Osteoblast (primary cell): ENCODE results near the gene TTBK1. TPM values are rescaled to one million over a fixed set of nuclear protein-coding genes. Genes with fewer than 3 reads are reported as not detected.

Source experiments
- DNase-seq: peaks from one replicate; pipeline ENCODE4 v3.0.0; 2011; ENCODE audit warnings: low spot score, mixed read lengths; ENCODE audit not compliant: insufficient read length; ENCODE audit errors: missing footprints
- H2AFZ ChIP-seq: 2 replicates; pipeline ENCODE4 v1.6.0; 2011; ENCODE audit warnings: mild to moderate bottlenecking, low read length
- H3K27ac ChIP-seq: 2 replicates; pipeline ENCODE4 v1.5.1; 2011; ENCODE audit warnings: mild to moderate bottlenecking, low read depth, low read length, moderate library complexity
- H3K27me3 ChIP-seq: 2 replicates; pipeline ENCODE4 v1.6.0; 2012; ENCODE audit warnings: mild to moderate bottlenecking, control low read depth, inconsistent platforms, low read length, moderate library complexity; ENCODE audit not compliant: insufficient read depth
- H3K36me3 ChIP-seq: 2 replicates; pipeline ENCODE4 v1.5.1; 2011; ENCODE audit warnings: mild to moderate bottlenecking, low read length, control low read depth, moderate library complexity; ENCODE audit not compliant: insufficient read depth
- H3K4me1 ChIP-seq: 2 replicates; pipeline ENCODE4 v1.5.1; 2011; ENCODE audit warnings: mild to moderate bottlenecking, low read length, control low read depth, moderate library complexity; ENCODE audit not compliant: insufficient read depth
- H3K4me2 ChIP-seq: 2 replicates; pipeline ENCODE4 v1.6.0; 2011; ENCODE audit warnings: mild to moderate bottlenecking, low read length; ENCODE audit not compliant: insufficient read depth
- H3K4me3 ChIP-seq: fragments of 200-600 bp; sonication (generic); 3 replicates; pipeline ENCODE4 v1.5.1; 2012; ENCODE audit warnings: mild to moderate bottlenecking, low read length, inconsistent platforms; ENCODE audit not compliant: insufficient read depth
- H3K79me2 ChIP-seq: 2 replicates; pipeline ENCODE4 v1.6.0; 2012; ENCODE audit warnings: mild to moderate bottlenecking, low read length, control low read depth, inconsistent platforms; ENCODE audit not compliant: insufficient read depth
- H3K9me3 ChIP-seq: 2 replicates; pipeline ENCODE4 v1.5.1; 2011; ENCODE audit warnings: low read depth, low read length, control low read depth
- H4K20me1 ChIP-seq: 2 replicates; pipeline ENCODE4 v1.6.0; 2012; ENCODE audit warnings: mild to moderate bottlenecking, low read length, control low read depth; ENCODE audit not compliant: insufficient read depth
- total RNA-seq: library from RNA; depleted of rRNA; stranded (reverse); fragments of >200 nt; gene quantifications from 2 replicates; pipeline ENCODE4 v1.2.3, GENCODE V29; 2012
- TF ChIP-seq, protein P1 (sequence below): IDR thresholded peaks from 2 replicates; pipeline ENCODE4 v1.5.1; 2011; ENCODE audit warnings: mild to moderate bottlenecking, low read depth, low read length, moderate library complexity; ENCODE audit errors: extremely low read depth

TTBK1 gene
- total RNA-seq, 1 donor: under 0.01 TPM

DNA sequence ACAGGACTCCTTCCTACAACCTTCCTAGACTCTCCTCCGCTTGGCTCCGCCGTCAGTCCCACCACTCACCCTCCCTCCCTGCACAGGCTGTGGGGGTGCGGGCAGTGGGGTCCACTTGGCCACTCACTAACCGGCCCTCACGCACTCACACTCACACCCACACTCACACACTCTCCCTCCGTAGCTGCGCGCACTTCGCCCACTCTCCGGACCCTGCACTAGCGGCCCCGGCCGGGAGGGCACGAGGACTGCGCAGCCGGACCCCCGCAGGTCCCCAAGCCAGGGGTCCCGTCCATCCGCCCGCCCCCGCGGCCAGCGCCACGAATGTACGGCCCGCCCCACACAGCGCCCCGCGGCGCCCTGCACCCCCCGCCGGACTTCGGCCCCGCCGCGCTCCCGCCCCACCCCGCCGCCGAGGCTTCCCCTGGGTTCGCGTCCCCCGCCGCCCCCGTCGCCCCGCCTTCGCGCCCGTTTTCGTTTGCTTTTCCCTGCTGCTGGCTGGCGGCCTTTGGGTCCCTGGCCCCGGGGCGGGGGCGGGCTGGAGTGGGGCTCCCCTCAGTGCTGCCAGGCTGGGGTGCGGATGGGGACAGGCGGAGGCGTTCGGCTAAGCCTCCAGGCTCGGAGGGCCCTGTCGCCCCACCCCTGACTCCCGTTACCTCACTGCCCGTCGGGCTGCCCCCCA, 31.8 kb downstream of the TTBK1 start:
- TF ChIP-seq, protein P1, sequence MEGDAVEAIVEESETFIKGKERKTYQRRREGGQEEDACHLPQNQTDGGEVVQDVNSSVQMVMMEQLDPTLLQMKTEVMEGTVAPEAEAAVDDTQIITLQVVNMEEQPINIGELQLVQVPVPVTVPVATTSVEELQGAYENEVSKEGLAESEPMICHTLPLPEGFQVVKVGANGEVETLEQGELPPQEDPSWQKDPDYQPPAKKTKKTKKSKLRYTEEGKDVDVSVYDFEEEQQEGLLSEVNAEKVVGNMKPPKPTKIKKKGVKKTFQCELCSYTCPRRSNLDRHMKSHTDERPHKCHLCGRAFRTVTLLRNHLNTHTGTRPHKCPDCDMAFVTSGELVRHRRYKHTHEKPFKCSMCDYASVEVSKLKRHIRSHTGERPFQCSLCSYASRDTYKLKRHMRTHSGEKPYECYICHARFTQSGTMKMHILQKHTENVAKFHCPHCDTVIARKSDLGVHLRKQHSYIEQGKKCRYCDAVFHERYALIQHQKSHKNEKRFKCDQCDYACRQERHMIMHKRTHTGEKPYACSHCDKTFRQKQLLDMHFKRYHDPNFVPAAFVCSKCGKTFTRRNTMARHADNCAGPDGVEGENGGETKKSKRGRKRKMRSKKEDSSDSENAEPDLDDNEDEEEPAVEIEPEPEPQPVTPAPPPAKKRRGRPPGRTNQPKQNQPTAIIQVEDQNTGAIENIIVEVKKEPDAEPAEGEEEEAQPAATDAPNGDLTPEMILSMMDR: no peak
- Histone ChIP-seq H3K36me3 (no peaks in the 10 kb centered on the region), H3K4me3 (peak overlapping the region; percentile 60), H2AFZ (peak overlapping the region; percentile 29), H3K27me3 (peaks cover 19% of the 10 kb centered on the region), H4K20me1 (no peaks in the 10 kb centered on the region), H3K27ac (no peak overlapping the region), H3K79me2 (no peaks in the 10 kb centered on the region), H3K9me3 (no peaks in the 10 kb centered on the region), H3K4me1 (peaks cover 17% of the 10 kb centered on the region), H3K4me2 (peak overlapping the region; percentile 68)
- DNase-seq: peak; percentile 96

DNA sequence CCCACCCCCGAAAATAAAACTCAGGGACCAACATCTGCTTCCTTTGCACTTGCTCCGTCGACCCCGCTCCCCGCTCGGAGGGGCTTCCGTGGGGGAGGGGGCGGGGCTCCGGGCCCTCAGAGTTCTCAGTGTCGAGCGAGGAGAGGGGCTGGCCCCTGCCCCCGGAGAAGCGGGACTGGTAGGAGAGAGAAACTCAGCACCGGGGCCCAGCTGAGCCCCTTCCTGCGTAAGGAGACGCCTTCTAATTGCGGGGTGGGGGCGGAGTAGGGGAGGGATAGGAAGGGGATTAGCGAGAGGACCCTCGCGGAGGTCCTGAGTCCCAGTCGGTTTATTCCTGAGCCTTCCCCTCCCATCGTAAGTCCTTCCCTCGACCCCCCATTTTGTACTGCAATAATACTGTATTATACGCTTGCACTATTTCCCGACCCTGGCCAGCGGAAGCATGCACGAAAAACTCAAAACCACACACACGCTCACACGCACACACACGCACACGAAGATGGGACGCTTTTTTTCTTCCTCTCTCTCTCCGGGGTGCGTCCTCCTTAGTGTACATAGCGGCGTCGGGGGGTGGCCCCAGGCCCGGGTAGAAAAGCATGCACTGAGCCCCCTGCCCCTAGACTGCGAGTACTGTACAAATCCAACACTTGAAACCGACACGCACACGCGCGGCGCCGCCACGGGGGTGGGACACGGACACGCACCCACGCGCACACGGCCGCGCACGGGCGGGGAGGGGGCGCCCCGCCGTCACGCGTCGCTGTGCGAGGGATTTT, 32.7 kb downstream of the TTBK1 start:
- Histone ChIP-seq H4K20me1 (no peaks in the 10 kb centered on the region), H3K9me3 (no peaks in the 10 kb centered on the region), H3K79me2 (no peaks in the 10 kb centered on the region), H3K4me1 (peaks cover 17% of the 10 kb centered on the region), H3K27me3 (peaks cover 19% of the 10 kb centered on the region), H2AFZ (no peak overlapping the region), H3K27ac (no peak overlapping the region), H3K4me3 (no peak overlapping the region), H3K36me3 (no peaks in the 10 kb centered on the region), H3K4me2 (peak overlapping the region; percentile 51)
- TF ChIP-seq, protein P1: no peak
- DNase-seq: peak; percentile 83

DNA sequence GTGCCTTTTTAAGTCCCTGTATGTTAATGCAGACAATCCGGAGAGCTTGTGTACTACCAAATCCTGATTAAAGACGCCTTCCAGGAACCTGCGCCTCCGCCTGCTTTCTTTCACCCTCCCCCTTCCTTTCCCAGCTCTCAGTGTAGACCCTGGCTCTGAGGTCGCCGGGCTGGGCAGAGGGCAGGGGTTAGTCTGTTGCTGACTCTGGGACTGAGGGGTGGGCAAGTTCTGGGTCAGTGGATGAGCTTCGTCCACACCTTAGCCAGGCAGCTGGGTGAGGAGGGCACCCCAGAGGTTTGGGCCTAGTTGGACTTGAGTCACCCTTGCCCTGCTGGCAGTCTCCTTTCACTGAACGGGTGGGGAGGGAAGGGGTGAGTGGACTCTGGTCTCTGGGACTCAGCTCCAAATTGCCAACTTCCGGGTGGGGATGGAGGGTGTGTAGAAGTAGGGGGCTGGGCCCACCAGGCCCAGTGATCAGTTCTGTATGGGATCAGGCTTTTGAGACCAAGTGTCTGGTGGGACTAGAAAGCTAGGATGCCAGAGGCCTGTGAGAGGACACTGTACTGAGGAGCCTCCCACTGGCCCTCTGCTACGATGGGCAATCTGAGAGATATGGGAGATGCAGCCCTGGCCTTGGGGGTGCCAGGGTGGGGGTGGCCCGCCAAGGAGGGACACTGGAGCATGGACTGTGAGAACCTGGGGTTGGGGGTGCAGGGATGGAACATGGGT, 33.5 kb downstream of the TTBK1 start:
- H3K4me3 ChIP-seq: no peak overlapping the region
- H3K4me2 ChIP-seq: no peak overlapping the region
- no peaks in the 10 kb centered on the region for H3K79me2 ChIP-seq
- peaks cover 17% of the 10 kb centered on the region for H3K4me1 ChIP-seq
- H3K9me3 ChIP-seq: no peaks in the 10 kb centered on the region
- H3K36me3 ChIP-seq: no peaks in the 10 kb centered on the region
- TF ChIP-seq, protein P1: no peak
- H3K27me3 ChIP-seq: peaks cover 19% of the 10 kb centered on the region
- peak; percentile 90 for DNase-seq
- H3K27ac ChIP-seq: no peak overlapping the region
- H4K20me1 ChIP-seq: no peaks in the 10 kb centered on the region
- H2AFZ ChIP-seq: no peak overlapping the region

DNA sequence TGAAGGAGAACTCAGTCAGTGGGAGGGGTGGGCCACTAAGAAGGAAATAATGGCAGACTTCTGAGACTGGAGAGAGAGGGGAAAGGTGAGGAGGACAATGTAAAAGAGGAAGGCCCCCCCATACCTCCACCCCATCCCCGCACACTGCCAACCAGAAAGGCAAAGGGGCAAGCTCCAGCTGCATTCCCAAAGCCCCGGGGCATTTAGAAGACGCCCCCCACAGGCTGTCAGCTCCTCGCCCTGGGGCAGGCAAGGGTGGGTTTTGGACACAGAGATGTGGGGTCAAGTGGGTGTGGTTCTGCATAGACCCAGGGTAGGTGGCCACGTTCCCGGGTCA, 34.0 kb downstream of the TTBK1 start:
- H3K4me3 ChIP-seq: no peak overlapping the region
- H3K27me3 ChIP-seq: peaks cover 21% of the 10 kb centered on the region
- H3K4me1 ChIP-seq: peaks cover 17% of the 10 kb centered on the region
- no peaks in the 10 kb centered on the region for H3K36me3 ChIP-seq
- no peaks in the 10 kb centered on the region for H4K20me1 ChIP-seq
- H3K79me2 ChIP-seq: no peaks in the 10 kb centered on the region
- no peaks in the 10 kb centered on the region for H3K9me3 ChIP-seq
- H3K4me2 ChIP-seq: no peak overlapping the region
- no peak overlapping the region for H2AFZ ChIP-seq
- DNase-seq: no peak
- H3K27ac ChIP-seq: no peak overlapping the region
- TF ChIP-seq, protein P1: no peak
